D721Med (cell line): ENCODE measurements around the gene PCDHGA5.
A peak's percentile ranks its signal among the peaks of the same experiment; 100 is the strongest.
"Not testable (repeated sequence)": the region's sequence is repeated elsewhere in the genome, so short reads cannot be mapped to it uniquely, and the experiment has no call there.

ENCODE experiments used
- DNase-seq: peaks from one replicate; pipeline ENCODE4 v3.0.0; 2011; ENCODE audit warnings: low spot score; ENCODE audit not compliant: insufficient read length
- FAIRE-seq: peaks from 2 replicates; lab custom pipeline; 2011; peaks lifted over from hg19 to GRCh38; lab: Jason Lieb, UNC
- CTCF ChIP-seq: IDR thresholded peaks from 2 replicates; pipeline ENCODE4 v1.5.1; 2012; ENCODE audit warnings: mild to moderate bottlenecking, control low read depth; ENCODE audit not compliant: insufficient read depth; ENCODE audit errors: missing control alignments

The PCDHGA5 gene

GRCh38 chr5:141369994-141370848 is 6.3 kb downstream of the PCDHGA5 start, which contains the start of gene PCDHGB3:
Gene PCDHGB3 (plus strand): TSS chr5:141370242. CDS start chr5:141370395, 153 bp downstream.
- TF ChIP-seq CTCF: no peak

GRCh38 chr5:141371572-141372475 is 7.9 kb downstream of the PCDHGA5 start:
- DNase-seq: no peak
- TF ChIP-seq CTCF: no peak
- no peak for FAIRE-seq

More at GRCh38 chr5:141369994-141370848, 6.3 kb downstream of the PCDHGA5 start, which contains the start of gene PCDHGB3:
- FAIRE-seq (no peak), DNase-seq (no peak)

- DNase-seq: no peak
- FAIRE-seq: no peak
- peak; percentile 11 for TF ChIP-seq CTCF
These were observed 9.8 kb downstream of the PCDHGA5 start, which contains the start of gene PCDHGA6 for GRCh38 chr5:141373673-141374317. Gene PCDHGA6 (plus strand): TSS chr5:141373891. CDS start chr5:141374084, 193 bp downstream.

GRCh38 chr5:141374627-141375026 is 10.7 kb downstream of the PCDHGA5 start:
- TF ChIP-seq CTCF: no peak
- no peak for DNase-seq
- no peak for FAIRE-seq

GRCh38 chr5:141375444-141376155 is 11.6 kb downstream of the PCDHGA5 start:
- not testable (repeated sequence) for FAIRE-seq, DNase-seq

GRCh38 chr5:141382469-141383294 is 18.7 kb downstream of the PCDHGA5 start, which contains the start of gene PCDHGA7:
Gene PCDHGA7 (plus strand): TSS chr5:141382742. CDS start chr5:141382900, 158 bp downstream.
- FAIRE-seq: no peak
- no peak for TF ChIP-seq CTCF
- DNase-seq: no peak
